SK-N-SH (cell line): ENCODE results near the gene CEP95. TPM values are rescaled to one million over a fixed set of nuclear protein-coding genes. Genes with fewer than 3 reads are reported as not detected.

Source experiments
- CTCF ChIA-PET: fragments of 300-600, 350-600 bp; formaldehyde crosslinking; extraction: SDS; loops from one replicate; lab custom pipeline; 2021; lab: Yijun Ruan, JAX
- POLR2A ChIA-PET: fragments of 350-600 bp; sonication (Branson Sonifier 250); formaldehyde crosslinking; extraction: SDS; loops from one replicate; lab custom pipeline; 2020; ENCODE audit warnings: antibody characterized with exemption, inconsistent platforms; lab: Yijun Ruan, JAX
- DNase-seq: peaks from one replicate; pipeline ENCODE4 v3.0.0; 2012
- H2AFZ ChIP-seq: fragments of 200-600 bp; sonication (generic); 2 replicates; pipeline ENCODE4 v1.8.1; 2016; ENCODE audit warnings: antibody characterized with exemption, mild to moderate bottlenecking, low read depth
- H3F3A ChIP-seq: fragments of 200-600 bp; sonication (generic); replicated peaks from 2 replicates; pipeline ENCODE3; 2016; ENCODE audit warnings: antibody characterized with exemption, mild to moderate bottlenecking; ENCODE audit not compliant: insufficient read depth
- H3K27ac ChIP-seq, 2 experiments: fragments of 200-500 bp in 1 of 2; fragments of 200-600 bp in 1 of 2; sonication (Bioruptor generic) in 1 of 2; sonication (generic), shearing (Covaris generic) in 1 of 2; 2 replicates each; pipeline versions ENCODE4 v1.5.1 to v1.6.1; 2014 to 2016; ENCODE audit warnings: low read depth in 2 of 2, inconsistent platforms in 1 of 2, low read length in 1 of 2, mild to moderate bottlenecking in 1 of 2, mixed read lengths in 1 of 2
- H3K27me3 ChIP-seq: fragments of 200-600 bp; sonication (generic), shearing (Covaris generic); 2 replicates; pipeline ENCODE4 v1.6.1; 2016; ENCODE audit warnings: mixed run types; ENCODE audit not compliant: insufficient read depth
- H3K36me3 ChIP-seq, 2 experiments: fragments of 200-500 bp in 1 of 2; fragments of 200-600 bp in 1 of 2; sonication (Bioruptor generic) in 1 of 2; sonication (generic) in 1 of 2; replicated peaks in 1 of 2; 2 replicates each; pipeline versions ENCODE3 to v1.5.1; 2014 to 2016; ENCODE audit warnings: low read length in 1 of 2, mild to moderate bottlenecking in 1 of 2; ENCODE audit not compliant: insufficient read depth in 2 of 2, control insufficient read depth in 1 of 2
- H3K4me1 ChIP-seq, 2 experiments: fragments of 200-500 bp in 1 of 2; fragments of 200-600 bp in 1 of 2; sonication (Bioruptor generic) in 1 of 2; sonication (generic), shearing (Covaris generic) in 1 of 2; 2 replicates each; pipeline versions ENCODE4 v1.5.1 to v1.6.1; 2014 to 2016; ENCODE audit warnings: low read depth in 1 of 2, low read length in 1 of 2, mixed run types in 1 of 2; ENCODE audit not compliant: insufficient read depth in 2 of 2, control insufficient read depth in 1 of 2
- H3K4me2 ChIP-seq: fragments of 200-600 bp; sonication (generic), shearing (Covaris generic); 2 replicates; pipeline ENCODE4 v1.6.1; 2017; ENCODE audit warnings: mixed run types
- H3K4me3 ChIP-seq, 2 experiments: fragments of 200-500 bp in 1 of 2; fragments of 200-600 bp in 1 of 2; sonication (Bioruptor generic) in 1 of 2; sonication (generic), shearing (Covaris generic) in 1 of 2; 2 replicates each; pipeline versions ENCODE4 v1.5.1 to v1.8.1; 2014 to 2016; ENCODE audit warnings: low read depth in 2 of 2, inconsistent platforms in 1 of 2, low read length in 1 of 2, mild to moderate bottlenecking in 1 of 2, mixed read lengths in 1 of 2, moderate library complexity in 1 of 2
- H3K79me2 ChIP-seq: fragments of 200-600 bp; sonication (generic); 2 replicates; pipeline ENCODE4 v1.8.1; 2017; ENCODE audit warnings: mild to moderate bottlenecking; ENCODE audit not compliant: insufficient read depth
- H3K9ac ChIP-seq: fragments of 200-600 bp; sonication (generic); 2 replicates; pipeline ENCODE4 v1.6.1; 2017; ENCODE audit warnings: mixed run types
- H3K9me2 ChIP-seq: fragments of 200-600 bp; sonication (generic); 2 replicates; pipeline ENCODE4 v1.6.1; 2017; ENCODE audit warnings: mixed run types
- H3K9me3 ChIP-seq: fragments of 200-600 bp; sonication (generic); 2 replicates; pipeline ENCODE4 v1.6.1; 2017; ENCODE audit warnings: mixed run types, mild to moderate bottlenecking, moderate library complexity
- H4K20me1 ChIP-seq: fragments of 200-600 bp; sonication (generic); 2 replicates; pipeline ENCODE4 v1.6.1; 2017; ENCODE audit warnings: mild to moderate bottlenecking, mixed run types; ENCODE audit not compliant: insufficient read depth
- CHD2 ChIP-seq: fragments of 150-350 bp; IDR thresholded peaks from 2 replicates; pipeline ENCODE4 v1.6.1; 2018; ENCODE audit warnings: low read length; ENCODE audit not compliant: partially characterized antibody
- FOSL2 ChIP-seq: IDR thresholded peaks from 2 replicates; pipeline ENCODE4 v1.4.0; 2012; ENCODE audit warnings: low read depth, mild to moderate bottlenecking, moderate library complexity, borderline replicate concordance
- FOXM1 ChIP-seq: IDR thresholded peaks from 2 replicates; pipeline ENCODE4 v1.4.0; 2012; ENCODE audit warnings: low read depth, mild to moderate bottlenecking
- GABPA ChIP-seq: IDR thresholded peaks from 2 replicates; pipeline ENCODE4 v1.4.0; 2012; ENCODE audit warnings: low read depth, mild to moderate bottlenecking
- GATA2 ChIP-seq: sonication (generic); formaldehyde crosslinking; IDR thresholded peaks from 2 replicates; pipeline ENCODE4 v1.5.0; 2020; ENCODE audit warnings: mild to moderate bottlenecking, missing genetic modification reagents
- JUND ChIP-seq: IDR thresholded peaks from 2 replicates; pipeline ENCODE4 v1.4.0; 2012
- MEF2A ChIP-seq: IDR thresholded peaks from 2 replicates; pipeline ENCODE4 v1.4.0; 2012; ENCODE audit warnings: low read depth, borderline replicate concordance
- MXI1 ChIP-seq: IDR thresholded peaks from 2 replicates; pipeline ENCODE4 v1.6.1; 2012; ENCODE audit warnings: mild to moderate bottlenecking, low read depth, low read length, improper control_type of control experiment
- NRF1 ChIP-seq: IDR thresholded peaks from 2 replicates; pipeline ENCODE4 v1.6.1; 2012; ENCODE audit warnings: low read depth, mild to moderate bottlenecking, low read length
- POLR2AphosphoS5 ChIP-seq: IDR thresholded peaks from 2 replicates; pipeline ENCODE4 v1.6.1; 2012; ENCODE audit warnings: low read depth, low read length
- RAD21 ChIP-seq: IDR thresholded peaks from 2 replicates; pipeline ENCODE4 v1.6.1; 2012; ENCODE audit warnings: mild to moderate bottlenecking, low read length
- RCOR1 ChIP-seq: fragments of 150-350 bp; IDR thresholded peaks from 2 replicates; pipeline ENCODE4 v1.6.1; 2017; ENCODE audit warnings: antibody characterized with exemption, low read length
- REST ChIP-seq: IDR thresholded peaks from 2 replicates; pipeline ENCODE4 v1.6.1; 2012; ENCODE audit warnings: mild to moderate bottlenecking, low read depth, low read length, moderate library complexity
- RFX5 ChIP-seq: IDR thresholded peaks from 2 replicates; pipeline ENCODE4 v1.6.1; 2012; ENCODE audit warnings: mild to moderate bottlenecking, improper control_type of control experiment, low read length
- RXRA ChIP-seq: IDR thresholded peaks from 2 replicates; pipeline ENCODE4 v1.4.0; 2012; ENCODE audit warnings: low read depth, mild to moderate bottlenecking, borderline replicate concordance
- SMC3 ChIP-seq: IDR thresholded peaks from 2 replicates; pipeline ENCODE4 v1.6.1; 2012; ENCODE audit warnings: low read depth, low read length, improper control_type of control experiment
- TAF1 ChIP-seq: IDR thresholded peaks from 2 replicates; pipeline ENCODE4 v1.6.1; 2012; ENCODE audit warnings: low read depth, mild to moderate bottlenecking, low read length, moderate library complexity, borderline replicate concordance
- TEAD4 ChIP-seq: IDR thresholded peaks from 2 replicates; pipeline ENCODE4 v1.4.0; 2012; ENCODE audit warnings: mild to moderate bottlenecking, borderline replicate concordance; ENCODE audit not compliant: insufficient read depth
- USF2 ChIP-seq: fragments of 150-350 bp; IDR thresholded peaks from 2 replicates; pipeline ENCODE4 v1.6.1; 2017; ENCODE audit warnings: antibody characterized with exemption, low read length, low read depth, borderline replicate concordance
- WGBS: methylation state at CpG from one replicate; pipeline ENCODE4 v1.1.6; 2017; ENCODE audit warnings: low lambda C conversion rate; 5-methylcytosine and 5-hydroxymethylcytosine counted together
- polyA plus RNA-seq, 3 experiments: library from polyadenylated mRNA; depleted of rRNA; stranded (reverse); fragments of >200 nt; gene quantifications; 2 replicates each; pipeline ENCODE4 v1.2.3, GENCODE V29; 2012
- TF ChIP-seq, protein P1 (sequence below): fragments of 150-350 bp; IDR thresholded peaks from 2 replicates; pipeline ENCODE4 v1.6.1; 2016; ENCODE audit warnings: mild to moderate bottlenecking, low read depth, low read length
- TF ChIP-seq, protein P2 (sequence below): IDR thresholded peaks from 2 replicates; pipeline ENCODE4 v1.4.0; 2012; ENCODE audit warnings: low read depth
- TF ChIP-seq, protein P3 (sequence below): IDR thresholded peaks from 2 replicates; pipeline ENCODE4 v1.4.0; 2012; ENCODE audit warnings: low read depth, borderline replicate concordance

The CEP95 gene
- 30.8 and 40.1 TPM in 2 replicates for polyA plus RNA-seq (2012; rRNA removed)
- 25.2 and 26.1 TPM in 2 replicates for polyA plus RNA-seq (2012; cell fraction: cytosol; rRNA removed)
- polyA plus RNA-seq (2012; cell fraction: nucleus; rRNA removed) = 96.9 and 165 TPM in 2 replicates

GRCh38 chr17:64506576-64507412, at the start of gene CEP95:
CEP95 (plus strand) TSS chr17:64506977; CDS start chr17:64507098, 121 bp downstream.
- CTCF ChIA-PET = interaction anchor here (0.6 to 13.6 kb wide), 14 partner anchors 9 to 230 kb away, joined by 3 to 122 read pairs (median 5); partner anchors contain the start of gene POLG2
- no peaks in the 10 kb centered on the region for H3K9me2 ChIP-seq
- peaks cover 93% of the 10 kb centered on the region for H3K79me2 ChIP-seq
- peaks cover 63% of the 10 kb centered on the region for H4K20me1 ChIP-seq
- peak within 1 kb of the TSS; percentile 56; the same call in 1 of the 2 replicates for H2AFZ ChIP-seq
- no peaks in the 10 kb centered on the region for H3K27me3 ChIP-seq
- peak within 1 kb of the TSS; percentile 86 for H3K4me2 ChIP-seq
- peak within 1 kb of the TSS; percentile 100 for H3K9ac ChIP-seq
- H3K9me3 ChIP-seq = no peaks in the 10 kb centered on the region
- 0% methylated on average over 70 of the region's 77 CpGs for WGBS
- peaks cover 41% of the 10 kb centered on the region for H3F3A ChIP-seq
- DNase-seq = peak; percentile 97
- H3K27ac ChIP-seq = peak within 1 kb of the TSS; percentile 98 to 100
- peaks cover 65 to 67% of the 10 kb centered on the region in 2 experiments for H3K36me3 ChIP-seq
- peak within 1 kb of the TSS; percentile 74 to 96 for H3K4me3 ChIP-seq
- peaks cover 22 to 30% of the 10 kb centered on the region in 2 experiments for H3K4me1 ChIP-seq
- POLR2A ChIA-PET = interaction anchor here (0.6 to 4.1 kb wide), 24 partner anchors 8 to 679 kb away, joined by 3 to 140 read pairs (median 4); partner anchors contain the start of genes FTSJ3, POLG2, PSMC5 and SMARCD2
- no peak for TF ChIP-seq NRF1
- peak; percentile 61 for TF ChIP-seq JUND
- TF ChIP-seq GATA2 (CRISPR knock-in tag) = no peak
- no peak; the same call in 1 of the 2 replicates for TF ChIP-seq FOSL2
- peak; percentile 91 for TF ChIP-seq POLR2AphosphoS5
- TF ChIP-seq MXI1 = peak; percentile 83
- TF ChIP-seq CHD2 = peak; percentile 96
- peak; percentile 74 for TF ChIP-seq USF2
- TF ChIP-seq RFX5 = 0 out of 2 replicates have a peak, but pooled peaks have one; percentile 41
- TF ChIP-seq TEAD4 = no peak
- TF ChIP-seq, protein P1, sequence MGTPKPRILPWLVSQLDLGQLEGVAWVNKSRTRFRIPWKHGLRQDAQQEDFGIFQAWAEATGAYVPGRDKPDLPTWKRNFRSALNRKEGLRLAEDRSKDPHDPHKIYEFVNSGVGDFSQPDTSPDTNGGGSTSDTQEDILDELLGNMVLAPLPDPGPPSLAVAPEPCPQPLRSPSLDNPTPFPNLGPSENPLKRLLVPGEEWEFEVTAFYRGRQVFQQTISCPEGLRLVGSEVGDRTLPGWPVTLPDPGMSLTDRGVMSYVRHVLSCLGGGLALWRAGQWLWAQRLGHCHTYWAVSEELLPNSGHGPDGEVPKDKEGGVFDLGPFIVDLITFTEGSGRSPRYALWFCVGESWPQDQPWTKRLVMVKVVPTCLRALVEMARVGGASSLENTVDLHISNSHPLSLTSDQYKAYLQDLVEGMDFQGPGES = no peak; the same call in 1 of the 2 replicates
- TF ChIP-seq TAF1 = peak; percentile 89
- peak; percentile 18 for TF ChIP-seq RCOR1
- no peak for TF ChIP-seq REST
- TF ChIP-seq, protein P2, sequence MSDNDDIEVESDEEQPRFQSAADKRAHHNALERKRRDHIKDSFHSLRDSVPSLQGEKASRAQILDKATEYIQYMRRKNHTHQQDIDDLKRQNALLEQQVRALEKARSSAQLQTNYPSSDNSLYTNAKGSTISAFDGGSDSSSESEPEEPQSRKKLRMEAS = peak; percentile 94
- TF ChIP-seq GABPA = peak; percentile 79
- TF ChIP-seq MEF2A = peak; percentile 60; the same call in 1 of the 2 replicates
- TF ChIP-seq, protein P3, sequence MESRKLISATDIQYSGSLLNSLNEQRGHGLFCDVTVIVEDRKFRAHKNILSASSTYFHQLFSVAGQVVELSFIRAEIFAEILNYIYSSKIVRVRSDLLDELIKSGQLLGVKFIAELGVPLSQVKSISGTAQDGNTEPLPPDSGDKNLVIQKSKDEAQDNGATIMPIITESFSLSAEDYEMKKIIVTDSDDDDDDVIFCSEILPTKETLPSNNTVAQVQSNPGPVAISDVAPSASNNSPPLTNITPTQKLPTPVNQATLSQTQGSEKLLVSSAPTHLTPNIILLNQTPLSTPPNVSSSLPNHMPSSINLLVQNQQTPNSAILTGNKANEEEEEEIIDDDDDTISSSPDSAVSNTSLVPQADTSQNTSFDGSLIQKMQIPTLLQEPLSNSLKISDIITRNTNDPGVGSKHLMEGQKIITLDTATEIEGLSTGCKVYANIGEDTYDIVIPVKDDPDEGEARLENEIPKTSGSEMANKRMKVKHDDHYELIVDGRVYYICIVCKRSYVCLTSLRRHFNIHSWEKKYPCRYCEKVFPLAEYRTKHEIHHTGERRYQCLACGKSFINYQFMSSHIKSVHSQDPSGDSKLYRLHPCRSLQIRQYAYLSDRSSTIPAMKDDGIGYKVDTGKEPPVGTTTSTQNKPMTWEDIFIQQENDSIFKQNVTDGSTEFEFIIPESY = peak; percentile 9; the same call in 1 of the 2 replicates
- no peak for TF ChIP-seq SMC3
- peak; percentile 48; the same call in 1 of the 2 replicates for TF ChIP-seq RXRA
- no peak for TF ChIP-seq RAD21
- TF ChIP-seq FOXM1 = peak; percentile 77; the same call in 1 of the 2 replicates
